Measurements from ENCODE around the gene MTA3.

MTA3 gene

GRCh38 chr2:42764901-42765300, 196.5 kb downstream of the MTA3 start:
- Histone ChIP-seq H3K9me3 (ENCODE audit: control insufficient read depth, low read length) (no peaks in the 10 kb centered on the region), H3K4me2 (ENCODE audit: low read length) (no peak overlapping the region), H3K27me3 (ENCODE audit: control insufficient read depth, insufficient read depth, low read length) (no peaks in the 10 kb centered on the region), H3K79me2 (no peaks in the 10 kb centered on the region), H3K4me1 (no peaks in the 10 kb centered on the region), H3K27ac (no peak overlapping the region), H2AFZ (no peak overlapping the region), H3K36me3 (ENCODE audit: control insufficient read depth, insufficient read depth, low read length) (no peaks in the 10 kb centered on the region), H3K4me3 (ENCODE audit: low read depth, low read length) (no peak overlapping the region), H3K9ac (no peak overlapping the region)
- no peak for TF ChIP-seq CTCF (IDR thresholded peaks at IDR 0.05)

- Histone ChIP-seq H3K9me3 (ENCODE audit: control insufficient read depth, low read length) (no peaks in the 10 kb centered on the region), H2AFZ (no peak overlapping the region), H3K4me1 (no peaks in the 10 kb centered on the region), H3K4me3 (ENCODE audit: low read depth, low read length) (no peak overlapping the region), H3K79me2 (no peaks in the 10 kb centered on the region), H3K27me3 (ENCODE audit: control insufficient read depth, insufficient read depth, low read length) (no peaks in the 10 kb centered on the region), H3K9ac (no peak overlapping the region), H3K27ac (no peak overlapping the region), H3K4me2 (ENCODE audit: low read length) (no peak overlapping the region), H3K36me3 (ENCODE audit: control insufficient read depth, insufficient read depth, low read length) (no peaks in the 10 kb centered on the region)
- no peak for TF ChIP-seq CTCF (IDR thresholded peaks at IDR 0.05)
Observed at GRCh38 chr2:42765686-42766085, 197.3 kb downstream of the MTA3 start.

- no peak overlapping the region for H2AFZ ChIP-seq
Observed at GRCh38 chr2:42767080-42767898, 198.9 kb downstream of the MTA3 start.

GRCh38 chr2:42767899-42768705, 199.7 kb downstream of the MTA3 start:
- no peak overlapping the region for H3K9ac ChIP-seq
- H3K4me2 ChIP-seq (ENCODE audit: low read length) = no peak overlapping the region
- H3K79me2 ChIP-seq = no peaks in the 10 kb centered on the region
- no peak overlapping the region for H3K4me3 ChIP-seq (ENCODE audit: low read depth, low read length)
- no peak overlapping the region for H3K27ac ChIP-seq
- H3K9me3 ChIP-seq (ENCODE audit: control insufficient read depth, low read length) = no peaks in the 10 kb centered on the region
- no peak for TF ChIP-seq CTCF (IDR thresholded peaks at IDR 0.05)
- no peaks in the 10 kb centered on the region for H3K36me3 ChIP-seq (ENCODE audit: control insufficient read depth, insufficient read depth, low read length)
- H3K27me3 ChIP-seq (ENCODE audit: control insufficient read depth, insufficient read depth, low read length) = no peaks in the 10 kb centered on the region
- H3K4me1 ChIP-seq = no peaks in the 10 kb centered on the region
- no peak overlapping the region for H2AFZ ChIP-seq

More at GRCh38 chr2:42767080-42767898, 198.9 kb downstream of the MTA3 start:
- no peaks in the 10 kb centered on the region for H3K36me3 ChIP-seq (ENCODE audit: control insufficient read depth, insufficient read depth, low read length)
- H3K27ac ChIP-seq = no peak overlapping the region
- H3K79me2 ChIP-seq = no peaks in the 10 kb centered on the region
- no peaks in the 10 kb centered on the region for H3K9me3 ChIP-seq (ENCODE audit: control insufficient read depth, low read length)
- no peak overlapping the region for H3K4me3 ChIP-seq (ENCODE audit: low read depth, low read length)
- TF ChIP-seq CTCF (IDR thresholded peaks at IDR 0.05) = no peak
- H3K9ac ChIP-seq = no peak overlapping the region
- no peaks in the 10 kb centered on the region for H3K4me1 ChIP-seq
- no peak overlapping the region for H3K4me2 ChIP-seq (ENCODE audit: low read length)
- no peaks in the 10 kb centered on the region for H3K27me3 ChIP-seq (ENCODE audit: control insufficient read depth, insufficient read depth, low read length)

Data from parathyroid adenoma (tissue), 2 donors.